HG03135 (cell line): ENCODE measurements around the gene FBXL2.
"Not testable (repeated sequence)": the region's sequence is repeated elsewhere in the genome, so short reads cannot be mapped to it uniquely, and the experiment has no call there.

ENCODE experiments used
- ATAC-seq: cut with Tn5 transposase; IDR thresholded peaks from one replicate; pipeline ENCODE4 v1.9.1; 2021; ENCODE audit warnings: mild to moderate bottlenecking, moderate library complexity; ENCODE audit not compliant: unreplicated experiment

The FBXL2 gene

GRCh38 chr3:33426630-33427317 is 149.5 kb downstream of the FBXL2 start:
- ATAC-seq = no peak

- no peak for ATAC-seq
Measured at GRCh38 chr3:33428734-33429133, 151.5 kb downstream of the FBXL2 start.

DNA sequence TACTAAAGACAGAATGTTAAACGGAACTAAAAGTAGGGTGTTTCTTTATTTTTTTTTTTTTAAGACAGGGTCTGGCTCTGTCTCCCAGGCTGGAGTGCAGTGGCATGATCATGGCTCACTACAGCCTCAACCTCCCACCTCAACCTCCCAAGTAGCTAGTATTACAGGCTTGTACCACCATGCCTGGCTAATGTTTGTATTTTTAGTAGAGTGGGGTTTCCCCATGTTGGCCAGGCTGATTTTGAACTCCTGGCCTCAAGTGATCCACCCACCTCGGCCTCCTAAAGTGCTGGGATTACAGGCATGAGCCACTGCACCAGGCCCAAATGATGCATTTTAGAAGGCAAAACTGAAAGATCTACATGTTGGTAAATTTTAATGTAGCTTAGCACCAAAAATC is 152.1 kb downstream of the FBXL2 start:
- not testable (repeated sequence) for ATAC-seq

DNA sequence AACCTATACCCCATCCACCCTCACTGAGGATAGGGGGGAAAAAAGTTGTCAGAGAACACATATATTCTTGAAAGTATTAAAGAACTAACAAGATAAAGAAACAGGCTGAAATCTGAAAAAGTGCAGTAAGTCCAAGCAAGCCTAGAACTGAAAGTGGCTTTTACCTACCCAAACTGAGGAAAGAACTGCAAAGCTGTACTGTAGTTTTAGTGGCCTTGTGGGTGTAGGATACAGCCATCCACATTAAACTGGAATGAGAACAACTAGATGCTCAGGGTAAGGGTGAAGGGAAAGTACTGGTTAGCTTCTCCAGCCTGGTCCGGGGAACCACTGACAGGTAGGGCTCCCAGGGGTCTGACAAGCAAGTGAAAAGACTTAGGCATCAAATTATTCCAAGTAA is 152.8 kb downstream of the FBXL2 start:
- ATAC-seq = no peak

- ATAC-seq = no peak
Measured at GRCh38 chr3:33430571-33430970, 153.3 kb downstream of the FBXL2 start.

DNA sequence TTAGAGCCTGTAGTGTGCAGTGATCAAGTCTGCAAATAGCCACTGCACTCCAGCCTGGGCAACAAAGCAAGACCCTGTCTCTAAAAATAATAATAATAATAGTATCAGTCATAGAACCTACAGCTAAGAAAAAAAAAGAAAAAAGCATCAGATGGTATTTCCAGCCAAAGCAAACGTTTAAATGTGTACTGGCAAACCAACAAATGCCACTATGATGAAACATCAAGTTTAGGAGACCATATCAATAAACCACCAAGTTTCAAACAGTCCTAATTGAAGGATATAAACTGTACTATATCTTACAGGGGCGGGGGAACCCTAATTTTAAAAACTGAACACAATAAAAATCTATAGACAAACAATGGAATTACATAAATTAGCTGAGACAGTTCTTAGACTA is 156.6 kb downstream of the FBXL2 start:
- ATAC-seq = no peak
